WTC11 (cell line): ENCODE measurements around the gene HOXB5.

Experiments used
- CBFB ChIP-seq: sonication (generic); formaldehyde crosslinking; IDR thresholded peaks from 2 replicates; pipeline ENCODE4 v1.8.1; 2022; ENCODE audit warnings: mild to moderate bottlenecking, low read depth, missing genetic modification reagents
- ETV6 ChIP-seq: sonication (generic); formaldehyde crosslinking; IDR thresholded peaks from 2 replicates; pipeline ENCODE4 v1.8.1; 2022; ENCODE audit warnings: mild to moderate bottlenecking, missing genetic modification reagents
- FOXJ3 ChIP-seq: sonication (generic); formaldehyde crosslinking; IDR thresholded peaks from 2 replicates; pipeline ENCODE4 v1.9.0; 2021; ENCODE audit warnings: missing genetic modification reagents, mild to moderate bottlenecking, borderline replicate concordance
- FOXK1 ChIP-seq: sonication (generic); formaldehyde crosslinking; IDR thresholded peaks from 2 replicates; pipeline ENCODE4 v1.8.0; 2022; ENCODE audit warnings: mild to moderate bottlenecking, moderate library complexity, missing genetic modification reagents
- SOX15 ChIP-seq: fragments of 250-450 bp; sonication (Bioruptor Pico); IDR thresholded peaks from 2 replicates; pipeline ENCODE4 v1.9.0; 2021; ENCODE audit warnings: mild to moderate bottlenecking
- SP1 ChIP-seq: sonication (generic); formaldehyde crosslinking; conservative IDR thresholded peaks from 2 replicates; pipeline ENCODE4 v1.8.1; 2022; ENCODE audit warnings: missing genetic modification reagents
- ZNF232 ChIP-seq: sonication (generic); formaldehyde crosslinking; IDR thresholded peaks from 2 replicates; pipeline ENCODE4 v1.8.0; 2022; ENCODE audit warnings: mild to moderate bottlenecking, missing genetic modification reagents
- ZNF317 ChIP-seq: sonication (generic); formaldehyde crosslinking; IDR thresholded peaks from 2 replicates; pipeline ENCODE4 v1.8.1; 2023; ENCODE audit warnings: low read depth, mild to moderate bottlenecking, moderate library complexity, missing genetic modification reagents, borderline replicate concordance
- TF ChIP-seq, protein P1 (sequence below): fragments of 200-600 bp; IDR thresholded peaks from 2 replicates; pipeline ENCODE4 v1.8.0; 2022; ENCODE audit warnings: antibody characterized with exemption
- TF ChIP-seq, protein P2 (sequence below): sonication (generic); formaldehyde crosslinking; IDR thresholded peaks from 2 replicates; pipeline ENCODE4 v1.8.1; 2022; ENCODE audit warnings: low read depth, mild to moderate bottlenecking, moderate library complexity, missing genetic modification reagents, borderline replicate concordance
- TF ChIP-seq, protein P3 (sequence below): sonication (generic); formaldehyde crosslinking; IDR thresholded peaks from 2 replicates; pipeline ENCODE4 v1.8.0; 2022; ENCODE audit warnings: mild to moderate bottlenecking, missing genetic modification reagents
- TF ChIP-seq, protein P4 (sequence below): sonication (generic); formaldehyde crosslinking; IDR thresholded peaks from 2 replicates; pipeline ENCODE4 v1.8.1; 2023; ENCODE audit warnings: mild to moderate bottlenecking, missing genetic modification reagents, borderline replicate concordance

DNA sequence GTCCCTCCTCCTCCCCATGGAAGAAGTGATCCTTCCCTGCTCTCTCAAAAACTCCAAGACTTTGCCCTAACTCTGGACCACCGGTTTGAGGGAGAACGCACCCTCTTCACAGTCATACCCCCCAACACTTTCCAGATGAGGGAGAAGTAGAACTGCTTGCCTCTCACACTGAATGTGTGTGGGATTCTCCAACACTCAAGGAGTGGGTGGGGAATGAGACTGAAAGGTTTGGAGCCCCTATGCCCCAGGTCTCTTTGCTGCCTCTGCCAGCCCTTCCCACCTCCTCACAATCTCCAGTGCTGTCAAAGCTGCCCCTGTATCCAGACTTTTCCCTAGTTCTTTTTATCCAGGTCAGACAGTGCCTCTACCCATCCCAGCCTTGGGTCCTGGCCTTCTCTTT lies 26.9 kb downstream of the HOXB5 start:
- TF ChIP-seq, protein P1, sequence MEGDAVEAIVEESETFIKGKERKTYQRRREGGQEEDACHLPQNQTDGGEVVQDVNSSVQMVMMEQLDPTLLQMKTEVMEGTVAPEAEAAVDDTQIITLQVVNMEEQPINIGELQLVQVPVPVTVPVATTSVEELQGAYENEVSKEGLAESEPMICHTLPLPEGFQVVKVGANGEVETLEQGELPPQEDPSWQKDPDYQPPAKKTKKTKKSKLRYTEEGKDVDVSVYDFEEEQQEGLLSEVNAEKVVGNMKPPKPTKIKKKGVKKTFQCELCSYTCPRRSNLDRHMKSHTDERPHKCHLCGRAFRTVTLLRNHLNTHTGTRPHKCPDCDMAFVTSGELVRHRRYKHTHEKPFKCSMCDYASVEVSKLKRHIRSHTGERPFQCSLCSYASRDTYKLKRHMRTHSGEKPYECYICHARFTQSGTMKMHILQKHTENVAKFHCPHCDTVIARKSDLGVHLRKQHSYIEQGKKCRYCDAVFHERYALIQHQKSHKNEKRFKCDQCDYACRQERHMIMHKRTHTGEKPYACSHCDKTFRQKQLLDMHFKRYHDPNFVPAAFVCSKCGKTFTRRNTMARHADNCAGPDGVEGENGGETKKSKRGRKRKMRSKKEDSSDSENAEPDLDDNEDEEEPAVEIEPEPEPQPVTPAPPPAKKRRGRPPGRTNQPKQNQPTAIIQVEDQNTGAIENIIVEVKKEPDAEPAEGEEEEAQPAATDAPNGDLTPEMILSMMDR: no peak
- no peak for TF ChIP-seq ZNF232 (CRISPR knock-in tag)
- TF ChIP-seq ZNF317 (CRISPR knock-in tag): no peak
- TF ChIP-seq CBFB (CRISPR knock-in tag): no peak
- TF ChIP-seq FOXK1: no peak
- TF ChIP-seq SOX15 (CRISPR knock-in tag): no peak
- TF ChIP-seq ETV6 (CRISPR knock-in tag): no peak
- TF ChIP-seq SP1 (CRISPR knock-in tag): no peak
- TF ChIP-seq, protein P2, sequence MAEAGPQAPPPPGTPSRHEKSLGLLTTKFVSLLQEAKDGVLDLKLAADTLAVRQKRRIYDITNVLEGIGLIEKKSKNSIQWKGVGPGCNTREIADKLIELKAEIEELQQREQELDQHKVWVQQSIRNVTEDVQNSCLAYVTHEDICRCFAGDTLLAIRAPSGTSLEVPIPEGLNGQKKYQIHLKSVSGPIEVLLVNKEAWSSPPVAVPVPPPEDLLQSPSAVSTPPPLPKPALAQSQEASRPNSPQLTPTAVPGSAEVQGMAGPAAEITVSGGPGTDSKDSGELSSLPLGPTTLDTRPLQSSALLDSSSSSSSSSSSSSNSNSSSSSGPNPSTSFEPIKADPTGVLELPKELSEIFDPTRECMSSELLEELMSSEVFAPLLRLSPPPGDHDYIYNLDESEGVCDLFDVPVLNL: no peak
- TF ChIP-seq, protein P3, sequence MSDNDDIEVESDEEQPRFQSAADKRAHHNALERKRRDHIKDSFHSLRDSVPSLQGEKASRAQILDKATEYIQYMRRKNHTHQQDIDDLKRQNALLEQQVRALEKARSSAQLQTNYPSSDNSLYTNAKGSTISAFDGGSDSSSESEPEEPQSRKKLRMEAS (CRISPR knock-in tag): no peak
- TF ChIP-seq FOXJ3 (CRISPR knock-in tag): no peak
- TF ChIP-seq, protein P4, sequence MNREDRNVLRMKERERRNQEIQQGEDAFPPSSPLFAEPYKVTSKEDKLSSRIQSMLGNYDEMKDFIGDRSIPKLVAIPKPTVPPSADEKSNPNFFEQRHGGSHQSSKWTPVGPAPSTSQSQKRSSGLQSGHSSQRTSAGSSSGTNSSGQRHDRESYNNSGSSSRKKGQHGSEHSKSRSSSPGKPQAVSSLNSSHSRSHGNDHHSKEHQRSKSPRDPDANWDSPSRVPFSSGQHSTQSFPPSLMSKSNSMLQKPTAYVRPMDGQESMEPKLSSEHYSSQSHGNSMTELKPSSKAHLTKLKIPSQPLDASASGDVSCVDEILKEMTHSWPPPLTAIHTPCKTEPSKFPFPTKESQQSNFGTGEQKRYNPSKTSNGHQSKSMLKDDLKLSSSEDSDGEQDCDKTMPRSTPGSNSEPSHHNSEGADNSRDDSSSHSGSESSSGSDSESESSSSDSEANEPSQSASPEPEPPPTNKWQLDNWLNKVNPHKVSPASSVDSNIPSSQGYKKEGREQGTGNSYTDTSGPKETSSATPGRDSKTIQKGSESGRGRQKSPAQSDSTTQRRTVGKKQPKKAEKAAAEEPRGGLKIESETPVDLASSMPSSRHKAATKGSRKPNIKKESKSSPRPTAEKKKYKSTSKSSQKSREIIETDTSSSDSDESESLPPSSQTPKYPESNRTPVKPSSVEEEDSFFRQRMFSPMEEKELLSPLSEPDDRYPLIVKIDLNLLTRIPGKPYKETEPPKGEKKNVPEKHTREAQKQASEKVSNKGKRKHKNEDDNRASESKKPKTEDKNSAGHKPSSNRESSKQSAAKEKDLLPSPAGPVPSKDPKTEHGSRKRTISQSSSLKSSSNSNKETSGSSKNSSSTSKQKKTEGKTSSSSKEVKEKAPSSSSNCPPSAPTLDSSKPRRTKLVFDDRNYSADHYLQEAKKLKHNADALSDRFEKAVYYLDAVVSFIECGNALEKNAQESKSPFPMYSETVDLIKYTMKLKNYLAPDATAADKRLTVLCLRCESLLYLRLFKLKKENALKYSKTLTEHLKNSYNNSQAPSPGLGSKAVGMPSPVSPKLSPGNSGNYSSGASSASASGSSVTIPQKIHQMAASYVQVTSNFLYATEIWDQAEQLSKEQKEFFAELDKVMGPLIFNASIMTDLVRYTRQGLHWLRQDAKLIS (CRISPR knock-in tag): no peak
